Lung (tissue), 12 donors: ENCODE data around the gene SOX9. TPM values are rescaled to one million over a fixed set of nuclear protein-coding genes. Genes with fewer than 3 reads are reported as not detected.
A peak's percentile ranks its signal among the peaks of the same experiment; 100 is the strongest.

ENCODE experiments used
- ATAC-seq: fragments of 200-7000 bp; cut with Tn5 transposase; one replicate; pipeline ENCODE4 v1.9.1; 2020; ENCODE audit warnings: moderate number of reproducible peaks; ENCODE audit not compliant: insufficient read depth, low FRiP score
- DNase-seq, 3 donors: peaks; one replicate each; pipeline ENCODE4 v3.0.0-alpha.2; 2013 to 2017
- H3K27ac ChIP-seq, 2 donors: one replicate each; pipeline ENCODE4 v1.5.1; 2013; ENCODE audit warnings: mild to moderate bottlenecking in 2 of 2, moderate library complexity in 2 of 2, control low read depth in 1 of 2, inconsistent platforms in 1 of 2, low read depth in 1 of 2, low read length in 1 of 2
- H3K27me3 ChIP-seq, 3 donors: one replicate each; pipeline ENCODE4 v1.5.1; 2013; ENCODE audit warnings: low read length in 2 of 3; ENCODE audit not compliant: control insufficient read depth in 3 of 3, insufficient read depth in 3 of 3
- H3K36me3 ChIP-seq, 4 donors: one replicate each; pipeline ENCODE4 v1.5.1; 2013; ENCODE audit warnings: low read length in 4 of 4, mild to moderate bottlenecking in 1 of 4, moderate library complexity in 1 of 4; ENCODE audit not compliant: control insufficient read depth in 4 of 4, insufficient read depth in 4 of 4
- H3K4me1 ChIP-seq, 5 donors: one replicate each; pipeline ENCODE4 v1.5.1; 2013; ENCODE audit warnings: low read length in 5 of 5, mild to moderate bottlenecking in 2 of 5, moderate library complexity in 1 of 5; ENCODE audit not compliant: control insufficient read depth in 5 of 5, insufficient read depth in 5 of 5
- H3K4me3 ChIP-seq: one replicate; pipeline ENCODE4 v1.5.1; 2013; ENCODE audit warnings: mild to moderate bottlenecking, control low read depth, moderate library complexity
- H3K9ac ChIP-seq, 2 donors: one replicate each; pipeline ENCODE4 v1.5.1; 2013; ENCODE audit warnings: low read length in 2 of 2, control low read depth in 1 of 2; ENCODE audit not compliant: insufficient read depth in 1 of 2
- H3K9me3 ChIP-seq, 4 donors: one replicate each; pipeline ENCODE4 v1.5.1; 2013; ENCODE audit warnings: low read length in 3 of 4, mild to moderate bottlenecking in 1 of 4, moderate library complexity in 1 of 4; ENCODE audit not compliant: control insufficient read depth in 4 of 4, insufficient read depth in 3 of 4
- WGBS, 2 donors: extraction: QIAGEN DNeasy Blood & Tissue Kit; methylation state at CpG; one replicate each; pipeline ENCODE4 v1.1.7; 2013; 5-methylcytosine and 5-hydroxymethylcytosine counted together
- polyA plus RNA-seq, 2 donors: library from polyadenylated mRNA; stranded (reverse); fragments of 200-250 nt; gene quantifications; one replicate each; pipeline ENCODE4 v1.2.1, GENCODE V29; 2013
- total RNA-seq, 2 donors: library from RNA; depleted of rRNA in 1 of 2; stranded (reverse); fragments of >200 nt in 1 of 2; gene quantifications; one replicate each; pipeline ENCODE4 v1.2.1, GENCODE V29; 2014 to 2021
- TF ChIP-seq, protein P1 (sequence below): IDR thresholded peaks from 2 replicates; pipeline ENCODE4 v1.5.1; 2012; ENCODE audit warnings: mild to moderate bottlenecking; ENCODE audit errors: control extremely low read depth, extremely low read depth
- donor health status: control.
- donor health status: control.
- donor health status: Bipolar disorder and iron deficiency.
- donor health status: healthy.
- donor health status: DM: yes; HTN: yes; CAD: no.

Gene SOX9
- total and polyA plus RNA-seq, 4 donors, result 2.3 to 19.2 (median 3.8) TPM

DNA sequence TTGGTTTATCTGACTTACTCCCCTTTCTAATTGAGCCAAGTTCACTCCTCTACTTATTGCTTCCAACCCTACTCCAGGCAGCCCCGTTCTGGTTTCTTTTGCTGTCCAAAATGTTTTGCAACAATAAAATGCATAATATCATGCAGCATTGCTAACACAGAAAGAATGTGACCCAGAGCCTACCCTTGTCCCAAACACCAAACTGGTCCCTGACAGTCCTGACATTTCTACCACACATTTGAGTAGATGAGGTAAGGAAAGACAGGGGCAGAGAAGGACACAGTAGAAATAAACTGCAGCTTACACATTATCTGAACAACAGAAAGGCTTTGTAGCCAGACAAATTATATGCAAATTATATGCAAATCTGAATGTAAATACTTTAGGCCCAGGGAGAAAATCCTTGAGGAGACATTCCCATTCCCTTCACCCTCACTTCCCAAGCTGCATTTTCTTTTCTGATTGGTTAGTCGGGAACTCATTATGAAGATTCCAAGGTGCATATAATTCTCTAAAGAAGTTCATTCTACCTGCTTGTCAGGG is 31.6 kb downstream of the SOX9 start:
- 64 to 69% methylated on average over 2 of the region's 2 CpGs for WGBS, 2 donors
- H3K4me1 ChIP-seq, result peaks cover 0 to 18% (median 4%) of the 10 kb centered on the region in 5 donors
- peaks cover 0 to 2% (median 0%) of the 10 kb centered on the region in 4 donors for H3K9me3 ChIP-seq
- no peak overlapping the region for H3K27ac ChIP-seq
- ATAC-seq (peak; percentile 29), DNase-seq (peak; percentile 37 to 85 (median 76))
- TF ChIP-seq, protein P1, sequence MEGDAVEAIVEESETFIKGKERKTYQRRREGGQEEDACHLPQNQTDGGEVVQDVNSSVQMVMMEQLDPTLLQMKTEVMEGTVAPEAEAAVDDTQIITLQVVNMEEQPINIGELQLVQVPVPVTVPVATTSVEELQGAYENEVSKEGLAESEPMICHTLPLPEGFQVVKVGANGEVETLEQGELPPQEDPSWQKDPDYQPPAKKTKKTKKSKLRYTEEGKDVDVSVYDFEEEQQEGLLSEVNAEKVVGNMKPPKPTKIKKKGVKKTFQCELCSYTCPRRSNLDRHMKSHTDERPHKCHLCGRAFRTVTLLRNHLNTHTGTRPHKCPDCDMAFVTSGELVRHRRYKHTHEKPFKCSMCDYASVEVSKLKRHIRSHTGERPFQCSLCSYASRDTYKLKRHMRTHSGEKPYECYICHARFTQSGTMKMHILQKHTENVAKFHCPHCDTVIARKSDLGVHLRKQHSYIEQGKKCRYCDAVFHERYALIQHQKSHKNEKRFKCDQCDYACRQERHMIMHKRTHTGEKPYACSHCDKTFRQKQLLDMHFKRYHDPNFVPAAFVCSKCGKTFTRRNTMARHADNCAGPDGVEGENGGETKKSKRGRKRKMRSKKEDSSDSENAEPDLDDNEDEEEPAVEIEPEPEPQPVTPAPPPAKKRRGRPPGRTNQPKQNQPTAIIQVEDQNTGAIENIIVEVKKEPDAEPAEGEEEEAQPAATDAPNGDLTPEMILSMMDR, result no peak
- no peak overlapping the region for H3K9ac ChIP-seq
- H3K27me3 ChIP-seq, result no peaks in the 10 kb centered on the region
- no peak overlapping the region for H3K4me3 ChIP-seq
- no peaks in the 10 kb centered on the region for H3K36me3 ChIP-seq

- Histone ChIP-seq H3K4me1 (peaks cover 0 to 12% (median 9%) of the 10 kb centered on the region in 5 donors), H3K27me3 (peaks cover 0 to 2% (median 0%) of the 10 kb centered on the region in 3 donors), H3K4me3 (no peak overlapping the region), H3K9me3 (peaks cover 0 to 3% (median 0%) of the 10 kb centered on the region in 4 donors), H3K9ac (no peak overlapping the region), H3K36me3 (no peaks in the 10 kb centered on the region), H3K27ac (no peak overlapping the region)
- TF ChIP-seq, protein P1, result no peak
- peak; percentile 62 to 83 (median 77) for DNase-seq
- ATAC-seq, result peak; percentile 58
- WGBS, 2 donors, result 54 to 58% methylated on average over 15 of the region's 15 CpGs
Measured at GRCh38 chr17:72158895-72159885, 38.4 kb downstream of the SOX9 start.

- WGBS, 2 donors, result 82 to 96% methylated on average over 2 of the region's 2 CpGs
- Histone ChIP-seq H3K27ac (no peak overlapping the region), H3K27me3 (peaks cover 0 to 3% (median 0%) of the 10 kb centered on the region in 3 donors), H3K4me3 (no peak overlapping the region), H3K36me3 (no peaks in the 10 kb centered on the region), H3K9me3 (peaks cover 0 to 7% (median 0%) of the 10 kb centered on the region in 4 donors), H3K4me1 (peaks cover 0 to 12% (median 9%) of the 10 kb centered on the region in 5 donors), H3K9ac (no peak overlapping the region)
- DNase-seq (no peak), ATAC-seq (no peak)
- TF ChIP-seq, protein P1, result no peak
Measured at GRCh38 chr17:72162569-72162968, 41.7 kb downstream of the SOX9 start.
